ENCODE results near the gene USP25.

USP25 gene

DNA sequence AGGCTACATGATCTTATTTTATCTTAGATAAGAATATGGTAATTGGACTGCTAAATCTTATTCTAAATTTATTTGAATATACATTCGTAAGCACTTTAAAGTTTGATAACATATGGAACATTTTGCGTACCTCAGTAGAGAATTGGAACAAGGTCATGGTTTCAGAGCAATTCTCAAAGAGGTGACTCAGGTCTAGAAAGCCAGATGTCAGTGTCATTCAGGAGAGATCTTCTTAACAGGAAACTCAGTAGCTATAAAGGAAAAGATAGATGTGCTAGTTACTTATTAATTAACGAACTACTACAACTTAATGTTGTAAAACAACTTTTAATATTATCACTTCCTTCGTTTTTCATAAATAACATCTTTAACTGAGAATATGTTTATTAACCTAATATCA, 142.5 kb downstream of the USP25 start:
- no peak for DNase-seq

- DNase-seq: no peak
These were observed 144.8 kb downstream of the USP25 start for GRCh38 chr21:15874615-15875014.

DNA sequence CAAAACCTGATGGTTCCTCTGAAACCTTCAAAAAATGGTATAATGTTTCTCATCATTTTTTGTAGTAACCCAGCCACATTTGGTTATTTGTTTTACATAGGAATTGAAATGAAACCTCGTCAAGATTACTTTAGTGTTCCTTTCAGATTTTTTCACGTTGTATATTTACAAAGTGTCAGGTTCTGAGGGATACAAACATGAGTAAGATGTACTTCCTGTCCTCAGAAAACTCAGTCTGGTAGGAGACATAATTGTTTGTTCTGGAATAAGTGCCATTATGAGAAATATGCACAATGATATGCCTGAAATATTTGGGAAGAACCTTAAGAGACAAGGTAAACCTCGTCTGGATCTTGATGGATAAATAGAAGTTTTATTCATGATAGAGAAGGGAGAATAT, 145.5 kb downstream of the USP25 start:
- DNase-seq: no peak

DNA sequence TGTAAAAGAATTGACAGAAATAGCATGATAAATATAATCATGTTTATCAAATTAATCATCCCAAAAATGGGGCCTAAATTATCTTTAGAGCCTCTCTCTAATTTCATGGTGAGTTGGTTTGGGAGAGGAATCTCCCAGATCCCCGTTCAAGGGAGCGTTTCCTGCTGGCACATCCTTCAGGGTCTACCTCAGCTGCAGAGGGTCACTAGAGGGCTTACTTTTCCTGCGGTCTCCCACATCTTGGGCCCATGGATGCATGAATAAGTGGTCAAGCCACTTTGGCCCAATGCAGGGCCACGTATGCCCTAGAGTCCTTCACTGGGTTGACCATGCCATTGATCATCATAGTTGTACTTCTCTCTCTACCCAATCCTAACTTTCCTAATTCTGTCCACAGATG, 164.1 kb downstream of the USP25 start:
- DNase-seq: no peak

DNA sequence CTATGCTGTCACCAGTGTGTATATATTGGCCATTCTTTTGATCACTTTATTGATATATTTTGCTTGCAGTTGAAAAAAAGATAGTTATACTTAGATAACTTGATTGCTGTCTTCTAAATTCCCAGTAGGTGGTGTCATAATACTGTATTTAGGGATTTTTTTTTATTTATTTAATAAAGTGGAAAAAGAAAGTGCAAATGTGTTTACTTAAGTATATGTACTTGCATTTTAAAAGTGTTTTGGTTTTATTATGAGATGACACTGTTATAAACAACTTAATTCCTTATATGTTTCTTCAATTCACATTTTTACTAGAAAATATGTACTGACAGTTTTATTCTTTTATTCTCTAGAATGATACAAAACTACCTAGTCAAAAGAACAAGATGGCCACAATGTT, 164.8 kb downstream of the USP25 start:
- peak; percentile 22 for DNase-seq

GRCh38 chr21:15895142-15896106, 165.6 kb downstream of the USP25 start:
- no peak for DNase-seq

DNA sequence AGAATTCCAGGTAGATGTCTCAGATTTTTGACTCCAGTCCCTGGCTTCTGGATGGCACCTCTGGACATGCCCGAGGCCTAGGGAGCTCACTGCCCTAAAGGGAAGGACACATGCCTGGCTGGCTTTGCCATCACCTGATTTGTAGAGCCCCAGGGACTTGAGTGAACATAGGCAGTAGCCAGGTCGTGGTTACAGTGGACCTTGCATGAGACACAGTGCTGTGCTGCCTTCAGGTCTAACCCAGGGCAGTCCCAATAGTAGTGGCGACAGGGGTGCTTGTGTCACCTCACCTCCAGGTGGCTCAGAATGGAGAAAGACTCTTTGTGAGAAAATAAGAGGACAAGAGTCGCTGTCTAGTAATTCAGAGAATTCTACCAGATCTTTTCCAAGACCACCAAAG, 166.7 kb downstream of the USP25 start:
- no peak for DNase-seq

- DNase-seq: no peak
These were observed 174.6 kb downstream of the USP25 start for GRCh38 chr21:15904389-15904788.

DNA sequence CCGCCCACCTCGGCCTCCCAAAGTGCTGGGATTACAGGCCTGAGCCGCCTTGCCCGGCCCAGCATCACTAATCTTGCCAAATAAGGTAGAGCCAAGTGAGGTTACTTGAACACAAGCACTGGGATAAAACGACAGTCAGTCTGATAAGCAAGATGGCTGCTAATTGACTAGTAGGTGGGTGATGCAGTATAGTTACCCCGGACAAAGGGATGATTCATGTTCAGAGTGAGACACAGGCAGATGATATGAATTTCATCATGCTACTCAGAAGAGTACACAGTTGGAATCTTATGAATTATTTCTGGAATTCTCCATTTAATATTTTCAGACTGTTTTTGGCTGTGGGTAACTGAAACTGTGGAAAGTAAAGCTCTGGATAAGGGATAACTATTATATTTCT, 178.4 kb downstream of the USP25 start:
- DNase-seq: no peak

DNA sequence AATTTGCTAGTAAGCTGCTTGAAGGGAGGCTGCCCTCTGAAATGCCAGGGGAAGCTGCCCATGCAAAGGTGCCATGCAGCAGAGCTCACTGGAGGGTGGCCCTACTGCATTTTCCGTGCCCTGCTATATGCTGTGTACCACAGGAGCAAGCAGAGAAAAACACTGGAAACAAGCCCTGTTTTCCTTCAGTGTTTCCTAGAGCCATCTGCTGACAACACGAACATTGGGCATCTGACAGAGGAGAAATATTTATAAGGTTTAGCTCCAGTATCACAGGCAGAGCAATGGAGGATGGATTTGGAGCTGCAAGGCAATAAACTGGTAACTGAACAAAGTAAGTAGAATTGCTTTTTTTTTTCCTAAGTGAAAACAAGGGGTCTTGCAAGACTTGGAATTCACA, 198.4 kb downstream of the USP25 start:
- DNase-seq: no peak

DNA sequence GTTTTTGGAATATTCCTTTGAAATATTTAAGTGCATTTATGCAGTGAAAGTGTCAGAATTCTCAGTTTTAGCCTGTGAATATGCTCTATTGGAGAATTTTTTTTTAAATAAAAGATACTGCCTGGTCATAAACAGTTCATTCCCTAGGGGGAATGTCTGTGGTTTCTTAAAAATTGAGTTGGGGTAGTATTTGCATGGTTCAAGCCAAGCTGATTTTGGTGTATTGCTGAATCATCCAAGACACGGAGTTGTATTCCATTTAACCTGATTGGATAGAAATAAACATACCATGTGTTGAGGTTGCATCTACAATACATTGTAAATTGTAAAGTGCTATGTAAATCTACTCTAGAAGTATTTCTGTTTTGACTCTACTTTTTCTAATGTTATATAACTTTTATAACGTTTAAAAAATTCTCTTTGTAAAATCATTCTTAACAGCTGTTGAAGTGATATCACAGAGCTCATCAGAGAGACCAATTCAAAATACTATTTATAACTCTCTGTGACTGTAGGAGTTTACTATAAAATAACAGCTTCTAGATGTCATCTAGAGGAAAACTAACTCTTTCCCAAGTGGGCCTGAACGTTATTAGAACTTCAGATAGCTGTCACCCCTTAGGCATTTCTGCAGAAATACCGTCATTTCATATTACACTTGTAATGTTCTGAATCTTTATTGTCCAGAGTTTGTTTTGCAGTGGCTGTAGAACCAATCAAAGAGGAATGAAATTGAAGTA, 199.1 kb downstream of the USP25 start:
- DNase-seq: no peak

DNA sequence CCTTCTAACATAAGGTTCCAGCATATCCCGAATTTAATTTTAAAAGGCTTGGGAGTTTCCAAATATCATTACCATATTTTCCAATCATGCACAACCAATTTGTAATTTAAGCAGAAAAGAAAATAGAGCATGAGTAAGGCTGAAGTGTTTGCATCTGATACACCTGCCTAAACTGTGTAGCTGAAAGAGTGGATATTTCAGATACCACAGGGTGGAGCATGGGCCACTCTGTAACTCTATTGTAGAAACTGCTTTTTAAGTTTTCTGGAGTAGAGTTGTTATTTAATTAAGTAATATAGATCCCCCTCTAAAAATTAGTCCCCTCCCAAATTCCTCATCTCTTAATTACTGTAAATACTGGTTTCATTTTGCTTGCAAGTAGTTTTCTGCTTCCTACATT, 199.8 kb downstream of the USP25 start:
- DNase-seq: no peak
